ENCODE data around the gene GARRE1.
"Not testable (repeated sequence)": the region's sequence is repeated elsewhere in the genome, so short reads cannot be mapped to it uniquely, and the experiment has no call there.

GARRE1 gene

DNA sequence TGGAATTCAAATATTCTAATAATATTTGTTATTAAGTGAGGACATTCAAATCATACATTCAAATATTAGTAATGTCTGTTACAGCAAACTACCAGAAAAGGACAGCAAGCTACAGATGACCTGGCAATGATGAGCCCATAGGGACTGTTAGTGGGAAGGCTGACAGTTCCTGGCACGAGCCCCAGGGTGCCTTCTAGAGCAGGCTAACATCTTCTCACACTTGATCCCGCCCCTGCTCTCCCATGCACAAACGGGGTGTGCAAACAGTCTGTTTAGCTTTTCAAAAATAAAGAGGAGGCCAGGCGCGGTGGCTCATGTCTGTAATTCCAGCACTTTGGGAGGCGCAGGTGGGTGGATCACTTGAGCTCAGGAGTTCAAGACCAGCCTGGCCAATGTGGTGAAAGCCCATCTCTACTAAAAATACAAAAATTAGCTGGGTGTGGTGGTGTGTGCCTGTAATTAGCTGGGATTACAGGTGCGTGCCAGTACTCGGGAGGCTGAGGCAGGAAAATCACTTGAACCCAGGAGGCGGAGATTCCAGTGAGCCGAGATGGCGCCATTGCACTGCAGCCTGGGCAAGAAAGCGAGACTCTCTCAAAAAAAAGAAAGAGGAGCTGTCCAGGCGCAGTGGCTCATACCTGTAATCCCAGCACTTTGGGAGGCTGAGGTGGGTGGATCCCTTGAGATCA is 9.6 kb upstream of the GARRE1 start:
- Histone ChIP-seq H3K9me3 (ENCODE audit: control insufficient read depth, insufficient read depth, low read length) (no peaks in the 10 kb centered on the region), H3K4me3 (ENCODE audit: low read depth, low read length) (no peak overlapping the region), H3K4me1 (ENCODE audit: control insufficient read depth, insufficient read depth, low read length) (no peaks in the 10 kb centered on the region), H3K36me3 (ENCODE audit: control insufficient read depth, insufficient read depth, low read length) (no peaks in the 10 kb centered on the region), H3K27me3 (ENCODE audit: control insufficient read depth, insufficient read depth, low read length) (no peaks in the 10 kb centered on the region), H3K9ac (ENCODE audit: low read depth, low read length) (no peak overlapping the region), H3K27ac (ENCODE audit: low read depth, low read length) (no peak overlapping the region)

DNA sequence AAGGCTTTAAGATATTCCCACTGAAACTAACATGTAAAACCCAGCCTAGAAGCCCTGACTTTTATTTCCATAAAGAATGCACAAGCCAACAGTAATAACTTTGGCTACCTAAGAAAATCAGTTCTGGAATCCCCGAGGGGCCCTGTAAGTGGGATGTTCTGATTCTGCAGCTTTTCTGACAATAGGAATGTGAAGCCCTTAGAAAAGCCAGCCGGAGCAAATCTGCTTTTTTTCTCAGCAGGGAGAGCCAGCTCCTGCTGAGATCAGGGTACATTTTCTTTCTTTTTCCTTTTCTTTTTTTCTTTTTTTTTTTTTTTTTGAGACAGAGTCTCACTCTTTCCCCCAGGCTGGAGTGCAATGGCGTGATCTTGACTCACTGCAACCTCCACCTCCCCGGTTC is 8.0 kb upstream of the GARRE1 start:
- Histone ChIP-seq H3K9ac (ENCODE audit: low read depth, low read length) (no peak overlapping the region), H3K4me1 (ENCODE audit: control insufficient read depth, insufficient read depth, low read length) (no peaks in the 10 kb centered on the region), H3K36me3 (ENCODE audit: control insufficient read depth, insufficient read depth, low read length) (no peaks in the 10 kb centered on the region), H3K4me3 (ENCODE audit: low read depth, low read length) (no peak overlapping the region), H3K27me3 (ENCODE audit: control insufficient read depth, insufficient read depth, low read length) (no peaks in the 10 kb centered on the region), H3K9me3 (ENCODE audit: control insufficient read depth, insufficient read depth, low read length) (no peaks in the 10 kb centered on the region), H3K27ac (ENCODE audit: low read depth, low read length) (peak overlapping the region; percentile 55)

DNA sequence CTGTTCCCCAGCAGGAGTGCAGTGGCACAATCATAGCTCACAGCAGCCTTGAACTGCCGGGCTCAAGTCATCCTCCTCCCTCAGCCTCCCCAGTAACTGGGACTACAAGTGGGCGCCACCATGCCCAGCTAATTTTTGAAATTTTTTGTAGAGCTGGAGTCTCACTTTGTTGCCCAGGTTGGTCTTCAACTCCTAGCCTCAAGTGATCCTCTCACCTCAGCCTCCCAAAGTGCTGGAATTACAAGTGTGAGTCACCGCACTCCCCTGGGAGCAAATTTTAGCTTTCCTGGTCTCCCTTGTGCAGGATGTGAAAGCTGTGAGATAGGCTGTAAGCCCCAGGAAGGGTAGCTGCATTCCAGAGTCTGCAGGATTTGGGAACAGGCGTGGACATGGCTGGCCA is 5.4 kb upstream of the GARRE1 start:
- H3K4me1 ChIP-seq (ENCODE audit: control insufficient read depth, insufficient read depth, low read length): no peaks in the 10 kb centered on the region
- no peaks in the 10 kb centered on the region for H3K9me3 ChIP-seq (ENCODE audit: control insufficient read depth, insufficient read depth, low read length)
- no peak overlapping the region for H3K9ac ChIP-seq (ENCODE audit: low read depth, low read length)
- no peak overlapping the region for H3K4me3 ChIP-seq (ENCODE audit: low read depth, low read length)
- no peaks in the 10 kb centered on the region for H3K36me3 ChIP-seq (ENCODE audit: control insufficient read depth, insufficient read depth, low read length)
- no peaks in the 10 kb centered on the region for H3K27me3 ChIP-seq (ENCODE audit: control insufficient read depth, insufficient read depth, low read length)
- no peak overlapping the region for H3K27ac ChIP-seq (ENCODE audit: low read depth, low read length)

DNA sequence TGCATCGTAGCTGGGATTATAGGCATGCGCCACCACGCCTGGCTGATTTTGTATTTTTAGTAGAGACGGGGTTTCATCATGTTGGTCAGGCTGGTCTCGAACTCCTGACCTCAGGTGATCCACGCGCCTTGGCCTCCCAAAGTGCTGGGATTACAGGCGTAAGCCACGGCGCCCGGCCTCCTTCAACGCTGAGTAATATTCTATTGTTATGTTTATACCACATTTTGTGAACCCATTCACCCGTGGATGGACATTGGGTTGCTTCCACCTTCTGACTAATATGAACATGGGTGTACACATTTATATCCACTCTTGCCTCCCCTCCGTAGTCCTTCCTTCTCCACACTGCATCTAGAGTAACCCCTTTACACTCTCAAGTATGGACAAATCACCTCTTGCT is 1.2 kb upstream of the GARRE1 start:
- not testable (repeated sequence) for H3K4me1 ChIP-seq (ENCODE audit: control insufficient read depth, insufficient read depth, low read length); H3K4me3 ChIP-seq (ENCODE audit: low read depth, low read length); H3K27ac ChIP-seq (ENCODE audit: low read depth, low read length)

DNA sequence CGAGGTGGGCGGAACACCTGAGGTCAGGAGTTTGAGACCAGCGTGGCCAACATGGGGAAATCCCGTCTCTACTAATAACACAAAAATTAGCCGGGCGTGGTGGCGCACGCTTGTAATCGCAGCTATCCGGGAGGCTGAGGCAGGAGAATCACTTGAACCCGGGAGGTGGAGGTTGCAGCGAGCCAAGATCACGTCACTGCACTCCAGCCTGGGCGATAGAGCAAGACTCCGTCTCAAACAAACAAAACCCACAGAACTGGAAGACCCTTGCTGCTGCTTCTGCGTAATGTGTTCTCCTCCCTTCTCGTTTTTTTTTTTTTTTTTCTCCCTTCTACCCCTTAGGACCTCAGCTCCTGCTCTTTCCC is 691 bp upstream of the GARRE1 start:
- not testable (repeated sequence) for H3K27ac ChIP-seq (ENCODE audit: low read depth, low read length)

More for the DNA sequence above, 1.2 kb upstream of the GARRE1 start:
- H3K9me3 ChIP-seq (ENCODE audit: control insufficient read depth, insufficient read depth, low read length); H3K36me3 ChIP-seq (ENCODE audit: control insufficient read depth, insufficient read depth, low read length); H3K9ac ChIP-seq (ENCODE audit: low read depth, low read length); H3K27me3 ChIP-seq (ENCODE audit: control insufficient read depth, insufficient read depth, low read length): not testable (repeated sequence)

DNA sequence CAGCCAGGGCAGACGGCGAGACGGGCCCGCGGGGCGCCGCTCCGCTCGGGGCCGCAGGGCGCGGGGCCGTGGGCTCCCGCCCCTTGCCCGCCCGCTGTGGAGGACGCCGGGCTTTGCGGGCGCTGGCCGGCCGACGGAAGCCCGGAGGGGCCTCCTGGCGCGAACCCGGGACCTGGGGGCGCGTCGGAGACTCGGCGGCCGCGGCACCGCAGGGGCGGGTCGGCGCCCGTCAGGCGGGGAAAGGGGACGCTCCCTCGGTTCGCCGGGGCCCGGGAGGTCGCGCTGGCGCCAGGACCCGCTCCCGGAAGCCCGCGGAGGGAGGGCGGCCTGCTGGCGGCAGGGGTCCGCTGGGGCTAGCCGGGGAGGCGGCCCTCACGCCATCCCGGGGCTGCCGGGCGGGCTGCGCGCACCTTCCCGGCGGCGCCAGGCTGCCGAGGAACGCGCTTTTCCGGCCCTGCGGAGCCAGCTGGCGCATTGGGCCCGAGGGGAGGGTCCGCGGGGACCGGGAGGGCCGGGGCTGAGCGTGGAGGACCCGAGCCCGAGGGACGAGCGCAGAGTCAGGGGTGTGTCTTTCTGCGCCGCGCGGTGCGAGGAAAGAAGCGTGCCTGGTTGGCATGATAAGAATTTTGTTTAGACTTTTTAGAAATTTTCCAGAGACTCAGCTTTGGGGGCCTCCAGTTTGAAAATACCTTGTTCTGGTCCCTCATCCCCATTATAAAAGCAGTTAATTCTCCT is 511 bp downstream of the GARRE1 start:
- H3K4me3 ChIP-seq (ENCODE audit: low read depth, low read length): peak overlapping the region; percentile 76

More for the DNA sequence above, 691 bp upstream of the GARRE1 start:
- H3K9me3 ChIP-seq (ENCODE audit: control insufficient read depth, insufficient read depth, low read length); H3K36me3 ChIP-seq (ENCODE audit: control insufficient read depth, insufficient read depth, low read length); H3K27me3 ChIP-seq (ENCODE audit: control insufficient read depth, insufficient read depth, low read length); H3K4me1 ChIP-seq (ENCODE audit: control insufficient read depth, insufficient read depth, low read length): not testable (repeated sequence)
- Histone ChIP-seq H3K4me3 (ENCODE audit: low read depth, low read length) (peak overlapping the region; percentile 76), H3K9ac (ENCODE audit: low read depth, low read length) (peak overlapping the region; percentile 65)

DNA sequence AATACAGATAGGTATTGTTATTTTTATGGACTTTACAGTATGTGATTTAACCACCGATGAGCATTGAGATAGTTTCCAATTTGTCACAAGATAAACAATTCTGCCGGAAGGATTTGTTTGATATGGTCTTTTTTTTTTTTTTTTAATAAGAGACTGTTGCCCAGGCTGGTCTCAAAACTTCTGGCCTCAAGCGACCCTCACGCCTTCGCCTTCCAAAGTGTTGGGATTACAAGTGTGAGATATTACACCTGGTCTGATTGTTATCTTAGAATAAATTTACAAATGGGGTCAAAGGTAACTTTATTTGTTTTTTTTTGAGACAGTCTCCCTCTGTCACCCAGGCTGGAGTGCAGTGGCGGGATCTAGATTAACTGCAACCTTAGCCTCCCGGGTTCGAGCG is 1.2 kb downstream of the GARRE1 start:
- 0 out of 2 replicates have a peak overlapping the region, but pooled peaks have one; percentile 78 for H3K9ac ChIP-seq (ENCODE audit: low read depth, low read length)
- no peak overlapping the region for H3K27ac ChIP-seq (ENCODE audit: low read depth, low read length)
- no peaks in the 10 kb centered on the region for H3K9me3 ChIP-seq (ENCODE audit: control insufficient read depth, insufficient read depth, low read length)

More for the DNA sequence above, 511 bp downstream of the GARRE1 start:
- Histone ChIP-seq H3K27ac (ENCODE audit: low read depth, low read length) (peak overlapping the region; percentile 82), H3K4me1 (ENCODE audit: control insufficient read depth, insufficient read depth, low read length) (peaks cover 6% of the 10 kb centered on the region), H3K9me3 (ENCODE audit: control insufficient read depth, insufficient read depth, low read length) (no peaks in the 10 kb centered on the region), H3K36me3 (ENCODE audit: control insufficient read depth, insufficient read depth, low read length) (no peaks in the 10 kb centered on the region), H3K27me3 (ENCODE audit: control insufficient read depth, insufficient read depth, low read length) (no peaks in the 10 kb centered on the region), H3K9ac (ENCODE audit: low read depth, low read length) (peak overlapping the region; percentile 78; the same call in 1 of the 2 replicates)

DNA sequence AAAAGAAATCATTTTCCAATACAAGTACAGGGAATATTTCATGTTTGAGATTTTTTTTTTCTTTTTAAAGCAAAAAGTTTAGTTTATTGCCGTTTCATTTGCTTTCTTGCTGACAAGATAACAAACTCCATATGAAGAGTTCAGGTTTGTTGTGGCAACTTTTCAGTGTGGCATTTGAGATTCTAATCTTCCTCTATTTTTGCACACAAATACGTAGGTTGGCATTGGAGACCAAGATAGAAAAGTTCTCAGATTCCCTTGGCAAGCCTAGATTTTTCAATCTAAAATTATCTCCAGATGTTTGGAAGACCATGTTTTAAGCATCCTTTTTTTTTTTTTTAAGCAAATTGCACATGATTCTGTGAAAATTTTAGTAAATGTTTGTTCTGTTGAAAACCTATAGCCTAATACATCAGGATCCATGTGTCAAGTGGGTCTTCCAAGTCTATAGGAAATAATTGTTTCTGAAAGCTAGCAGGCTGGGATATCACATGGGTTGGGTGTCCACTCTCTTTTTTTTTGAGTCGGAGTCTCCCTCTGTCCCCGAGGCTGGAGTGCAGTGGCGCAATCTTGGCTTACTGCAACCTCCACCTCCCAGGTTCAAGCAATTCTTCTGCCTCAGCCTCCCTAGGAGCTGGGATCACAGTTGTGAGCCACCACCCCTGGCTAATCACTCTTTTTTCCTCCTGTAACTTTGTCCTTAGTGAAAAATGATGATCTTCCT is 2.6 kb downstream of the GARRE1 start:
- H3K27ac ChIP-seq (ENCODE audit: low read depth, low read length): no peak overlapping the region

More for the DNA sequence above, 1.2 kb downstream of the GARRE1 start:
- Histone ChIP-seq H3K4me1 (ENCODE audit: control insufficient read depth, insufficient read depth, low read length) (peaks cover 7% of the 10 kb centered on the region), H3K4me3 (ENCODE audit: low read depth, low read length) (peak overlapping the region; percentile 76), H3K36me3 (ENCODE audit: control insufficient read depth, insufficient read depth, low read length) (no peaks in the 10 kb centered on the region), H3K27me3 (ENCODE audit: control insufficient read depth, insufficient read depth, low read length) (no peaks in the 10 kb centered on the region)

DNA sequence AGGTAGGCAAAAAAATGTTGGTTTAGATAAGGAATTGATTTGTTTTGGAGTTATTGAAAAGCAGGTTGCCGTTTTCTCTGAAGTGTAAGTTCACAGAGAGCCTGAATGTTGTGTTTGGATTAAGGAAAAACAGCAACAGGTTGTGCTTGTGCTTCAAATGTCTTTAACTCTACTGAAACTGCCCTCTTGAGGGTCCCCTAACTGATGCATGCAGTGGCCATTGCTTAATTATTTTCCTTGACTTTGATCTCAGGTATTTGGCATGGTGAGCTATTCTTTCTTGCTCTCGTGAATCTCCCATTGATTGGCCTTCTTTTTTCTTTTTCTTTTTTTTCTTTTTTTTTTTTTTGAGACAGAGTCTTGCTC is 3.2 kb downstream of the GARRE1 start:
- no peak overlapping the region for H3K9ac ChIP-seq (ENCODE audit: low read depth, low read length)
- no peaks in the 10 kb centered on the region for H3K9me3 ChIP-seq (ENCODE audit: control insufficient read depth, insufficient read depth, low read length)
- H3K4me3 ChIP-seq (ENCODE audit: low read depth, low read length): no peak overlapping the region
- H3K4me1 ChIP-seq (ENCODE audit: control insufficient read depth, insufficient read depth, low read length): peaks cover 20% of the 10 kb centered on the region
- H3K27ac ChIP-seq (ENCODE audit: low read depth, low read length): no peak overlapping the region
- no peaks in the 10 kb centered on the region for H3K27me3 ChIP-seq (ENCODE audit: control insufficient read depth, insufficient read depth, low read length)
- no peaks in the 10 kb centered on the region for H3K36me3 ChIP-seq (ENCODE audit: control insufficient read depth, insufficient read depth, low read length)

More for the DNA sequence above, 2.6 kb downstream of the GARRE1 start:
- Histone ChIP-seq H3K4me3 (ENCODE audit: low read depth, low read length) (no peak overlapping the region), H3K36me3 (ENCODE audit: control insufficient read depth, insufficient read depth, low read length) (no peaks in the 10 kb centered on the region), H3K4me1 (ENCODE audit: control insufficient read depth, insufficient read depth, low read length) (peaks cover 20% of the 10 kb centered on the region), H3K27me3 (ENCODE audit: control insufficient read depth, insufficient read depth, low read length) (no peaks in the 10 kb centered on the region), H3K9me3 (ENCODE audit: control insufficient read depth, insufficient read depth, low read length) (no peaks in the 10 kb centered on the region), H3K9ac (ENCODE audit: low read depth, low read length) (no peak overlapping the region)

DNA sequence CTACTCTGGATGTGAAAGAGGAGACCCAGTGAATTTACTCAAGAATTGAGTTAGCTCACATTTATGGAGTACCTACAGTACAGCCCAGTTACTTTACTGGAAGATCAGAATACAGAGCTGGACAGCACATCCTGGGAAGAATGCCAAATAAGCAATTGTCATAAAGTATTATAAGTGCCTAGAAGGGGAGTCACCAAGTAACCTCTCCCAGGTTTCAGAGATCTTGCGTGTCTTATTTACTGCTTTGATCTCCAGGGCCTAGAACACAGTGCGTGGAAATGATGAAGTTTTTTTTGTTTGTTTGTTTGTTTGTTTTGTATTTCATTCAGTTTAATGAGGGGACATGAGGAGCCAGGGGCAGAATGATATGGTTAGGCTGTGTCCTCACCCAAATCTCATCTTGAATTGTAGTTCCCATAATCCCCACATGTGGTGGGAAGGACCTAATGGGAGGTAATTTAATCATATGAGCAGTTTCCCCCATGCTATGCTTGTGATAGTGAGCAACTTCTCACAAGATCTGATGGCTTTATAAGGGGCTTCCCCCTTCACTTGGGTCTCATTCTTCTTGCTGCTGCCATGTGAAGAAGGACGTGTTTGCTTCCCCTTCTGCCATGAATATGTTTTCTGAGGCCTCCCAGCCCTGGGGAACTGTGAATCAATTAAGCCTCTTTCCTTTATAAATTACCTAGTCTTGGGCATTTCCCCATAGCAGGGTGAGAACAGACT is 5.2 kb downstream of the GARRE1 start:
- Histone ChIP-seq H3K27ac (ENCODE audit: low read depth, low read length) (no peak overlapping the region), H3K9ac (ENCODE audit: low read depth, low read length) (no peak overlapping the region), H3K9me3 (ENCODE audit: control insufficient read depth, insufficient read depth, low read length) (no peaks in the 10 kb centered on the region), H3K27me3 (ENCODE audit: control insufficient read depth, insufficient read depth, low read length) (no peaks in the 10 kb centered on the region), H3K36me3 (ENCODE audit: control insufficient read depth, insufficient read depth, low read length) (no peaks in the 10 kb centered on the region), H3K4me1 (ENCODE audit: control insufficient read depth, insufficient read depth, low read length) (peaks cover 20% of the 10 kb centered on the region), H3K4me3 (ENCODE audit: low read depth, low read length) (no peak overlapping the region)
